HepG2 (cell line): ENCODE results near the gene DYDC2. TPM values are rescaled to one million over a fixed set of nuclear protein-coding genes. Genes with fewer than 3 reads are reported as not detected.

ENCODE experiments used
- FOXP1 ChIP-seq, 2 experiments: fragments of 450-650 bp in 1 of 2; IDR thresholded peaks; 2 replicates each; pipeline ENCODE4 v1.6.1; 2017 to 2018; ENCODE audit warnings: antibody characterized with exemption in 1 of 2
- GATA4 ChIP-seq: sonication (generic); IDR thresholded peaks from 2 replicates; pipeline ENCODE4 v1.6.1; 2016; ENCODE audit warnings: antibody characterized with exemption, low read depth, borderline replicate concordance
- GATAD2A ChIP-seq: IDR thresholded peaks from 2 replicates; pipeline ENCODE4 v1.6.1; 2016
- HDAC2 ChIP-seq: sonication (generic); formaldehyde crosslinking; IDR thresholded peaks from 2 replicates; pipeline ENCODE4 v1.4.0; 2020; ENCODE audit warnings: missing genetic modification reagents
- MAF1 ChIP-seq: sonication (generic); formaldehyde crosslinking; IDR thresholded peaks from 2 replicates; pipeline ENCODE4 v1.5.0; 2020; ENCODE audit warnings: missing genetic modification reagents, borderline replicate concordance
- NCOA2 ChIP-seq: sonication (generic); formaldehyde crosslinking; IDR thresholded peaks from 2 replicates; pipeline ENCODE4 v1.8.0; 2022; ENCODE audit warnings: inconsistent platforms
- NR2F1 ChIP-seq, 2 experiments: fragments of 450-650 bp in 1 of 2; formaldehyde crosslinking in 1 of 2; IDR thresholded peaks; 2 replicates each; pipeline versions ENCODE4 v1.5.0 to v1.6.1; 2016 to 2020; ENCODE audit warnings: mild to moderate bottlenecking in 1 of 2, missing compliant biosample characterization in 1 of 2, missing genetic modification reagents in 1 of 2, moderate library complexity in 1 of 2
- PHF21A ChIP-seq: sonication (generic); formaldehyde crosslinking; IDR thresholded peaks from 2 replicates; pipeline ENCODE4 v1.5.0; 2020; ENCODE audit warnings: mild to moderate bottlenecking, missing genetic modification reagents
- PITX1 ChIP-seq: sonication (generic); formaldehyde crosslinking; IDR thresholded peaks from 2 replicates; pipeline ENCODE4 v1.5.1; 2020; ENCODE audit warnings: mild to moderate bottlenecking, missing genetic modification reagents
- POGZ ChIP-seq: sonication (generic); formaldehyde crosslinking; IDR thresholded peaks from 2 replicates; pipeline ENCODE4 v1.4.0; 2020; ENCODE audit warnings: mild to moderate bottlenecking, missing genetic modification reagents
- SAP130 ChIP-seq: IDR thresholded peaks from 2 replicates; pipeline ENCODE4 v1.6.1; 2016; ENCODE audit warnings: low read depth
- SOX13 ChIP-seq, 3 experiments: fragments of 450-650 bp in 1 of 3; sonication (generic) in 1 of 3; formaldehyde crosslinking in 1 of 3; IDR thresholded peaks in 2 of 3; conservative IDR thresholded peaks in 1 of 3; 2 replicates each; pipeline versions ENCODE4 v1.5.0 to v1.6.1; 2016 to 2020; ENCODE audit warnings: antibody characterized with exemption in 1 of 3, mild to moderate bottlenecking in 1 of 3, missing compliant biosample characterization in 1 of 3, missing genetic modification reagents in 1 of 3, moderate library complexity in 1 of 3
- SRF ChIP-seq: IDR thresholded peaks from 2 replicates; pipeline ENCODE4 v1.6.1; 2011; ENCODE audit warnings: mild to moderate bottlenecking, low read depth, low read length, moderate library complexity
- ZKSCAN8 ChIP-seq: IDR thresholded peaks from 2 replicates; pipeline ENCODE4 v1.6.1; 2016; ENCODE audit warnings: borderline replicate concordance, missing genetic modification reagents, missing compliant biosample characterization
- ZNF263 ChIP-seq: sonication (generic); formaldehyde crosslinking; IDR thresholded peaks from 2 replicates; pipeline ENCODE4 v1.4.0; 2020; ENCODE audit warnings: missing genetic modification reagents
- polyA plus RNA-seq, 8 experiments: library from polyadenylated mRNA; depleted of rRNA in 3 of 8; stranded (reverse) in 7 of 8; unstranded in 1 of 8; fragments of >200 nt; fragmentation: Illumina TruSeq in 4 of 8; extraction: Trizol in 4 of 8; gene quantifications; 2 replicates each; pipeline versions ENCODE4 v1.2.1 to v1.2.3, GENCODE V29; 2011 to 2016; ENCODE audit warnings: low read depth in 4 of 8, missing spikeins in 1 of 8, mixed read lengths in 1 of 8; ENCODE audit not compliant: insufficient read depth in 1 of 8
- total RNA-seq, 5 experiments: library from RNA; depleted of rRNA; stranded (reverse); fragments of >200 nt; fragmentation: Illumina TruSeq; extraction: Trizol; gene quantifications; 2 replicates each; pipeline ENCODE4 v1.2.3, GENCODE V29; 2016; ENCODE audit warnings: low read depth in 1 of 5
- TF ChIP-seq, protein P1 (sequence below): sonication (generic); formaldehyde crosslinking; conservative IDR thresholded peaks from 2 replicates; pipeline ENCODE4 v1.4.0; 2020; ENCODE audit warnings: mild to moderate bottlenecking, missing genetic modification reagents, moderate library complexity
- TF ChIP-seq, protein P2 (sequence below): IDR thresholded peaks from 2 replicates; pipeline ENCODE4 v1.6.1; 2016; ENCODE audit warnings: mild to moderate bottlenecking
- TF ChIP-seq, protein P3 (sequence below): sonication (generic); formaldehyde crosslinking; IDR thresholded peaks from 2 replicates; pipeline ENCODE4 v1.4.0; 2020; ENCODE audit warnings: mild to moderate bottlenecking, missing genetic modification reagents
- TF ChIP-seq, protein P4 (sequence below): sonication (generic); formaldehyde crosslinking; IDR thresholded peaks from 2 replicates; pipeline ENCODE4 v1.4.0; 2020; ENCODE audit warnings: missing genetic modification reagents, borderline replicate concordance
- TF ChIP-seq, protein P5 (sequence below): sonication (generic); formaldehyde crosslinking; IDR thresholded peaks from 2 replicates; pipeline ENCODE4 v1.5.1; 2020; ENCODE audit warnings: missing genetic modification reagents, mild to moderate bottlenecking, borderline replicate concordance

The DYDC2 gene
- total and polyA plus RNA-seq, 2 of the 13 experiments (the other 11 are each of a cell fraction or from before 2014, with no cell fraction given), result 0.98 to 2.3 TPM

DNA sequence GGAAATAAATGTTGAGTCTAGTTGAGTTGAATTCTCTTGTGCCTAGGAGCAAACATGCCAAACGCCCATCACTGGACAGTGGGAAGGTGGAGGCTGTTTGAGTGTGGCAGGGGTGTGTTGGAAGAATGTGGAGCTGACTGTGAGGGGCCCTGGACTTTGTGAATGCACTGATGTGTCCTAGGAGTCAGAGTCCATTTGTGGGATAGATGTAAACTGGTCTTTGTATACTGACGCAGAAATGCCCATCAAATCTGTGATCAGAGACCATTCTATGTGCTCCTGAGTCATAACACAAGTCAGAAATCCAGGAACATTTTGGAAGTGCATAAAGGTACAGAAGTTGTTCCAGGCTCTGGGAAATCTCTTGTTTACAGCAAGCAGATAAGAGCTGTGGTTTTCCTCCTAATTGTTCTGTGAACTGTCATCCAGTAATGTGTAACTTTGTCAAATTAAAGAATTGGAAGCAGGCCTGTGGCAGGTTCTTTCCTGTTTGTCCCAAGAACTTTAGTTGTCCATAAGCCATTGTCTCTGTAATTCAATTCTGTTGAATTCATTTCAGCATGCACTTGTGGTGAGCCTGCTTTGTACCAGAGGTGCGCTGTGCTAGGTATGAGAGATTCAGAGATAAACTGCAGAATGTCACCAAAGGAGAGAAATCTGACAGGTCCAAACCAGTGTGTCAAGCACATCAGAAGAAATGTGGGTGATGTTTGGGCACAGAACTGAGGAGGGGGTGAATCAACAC, 59.3 kb downstream of the DYDC2 start (continued):
- TF ChIP-seq PHF21A (CRISPR knock-in tag), result peak; percentile 66
- no peak for TF ChIP-seq SRF
- TF ChIP-seq SOX13 (IDR thresholded peaks at IDR 0.05), result no peak
- TF ChIP-seq SOX13 (CRISPR knock-in tag; conservative IDR thresholded peaks at IDR 0.05 in 1 of 2, IDR thresholded peaks at IDR 0.05 in 1 of 2), result peak in 1 of 2 experiments; percentile 43; a peak in 1 of 4 replicates
- TF ChIP-seq GATA4, result peak; percentile 35; the same call in 1 of the 2 replicates
- peak; percentile 77 for TF ChIP-seq SAP130 (CRISPR knock-in tag)
- TF ChIP-seq POGZ (CRISPR knock-in tag), result peak; percentile 60
- TF ChIP-seq, protein P1, sequence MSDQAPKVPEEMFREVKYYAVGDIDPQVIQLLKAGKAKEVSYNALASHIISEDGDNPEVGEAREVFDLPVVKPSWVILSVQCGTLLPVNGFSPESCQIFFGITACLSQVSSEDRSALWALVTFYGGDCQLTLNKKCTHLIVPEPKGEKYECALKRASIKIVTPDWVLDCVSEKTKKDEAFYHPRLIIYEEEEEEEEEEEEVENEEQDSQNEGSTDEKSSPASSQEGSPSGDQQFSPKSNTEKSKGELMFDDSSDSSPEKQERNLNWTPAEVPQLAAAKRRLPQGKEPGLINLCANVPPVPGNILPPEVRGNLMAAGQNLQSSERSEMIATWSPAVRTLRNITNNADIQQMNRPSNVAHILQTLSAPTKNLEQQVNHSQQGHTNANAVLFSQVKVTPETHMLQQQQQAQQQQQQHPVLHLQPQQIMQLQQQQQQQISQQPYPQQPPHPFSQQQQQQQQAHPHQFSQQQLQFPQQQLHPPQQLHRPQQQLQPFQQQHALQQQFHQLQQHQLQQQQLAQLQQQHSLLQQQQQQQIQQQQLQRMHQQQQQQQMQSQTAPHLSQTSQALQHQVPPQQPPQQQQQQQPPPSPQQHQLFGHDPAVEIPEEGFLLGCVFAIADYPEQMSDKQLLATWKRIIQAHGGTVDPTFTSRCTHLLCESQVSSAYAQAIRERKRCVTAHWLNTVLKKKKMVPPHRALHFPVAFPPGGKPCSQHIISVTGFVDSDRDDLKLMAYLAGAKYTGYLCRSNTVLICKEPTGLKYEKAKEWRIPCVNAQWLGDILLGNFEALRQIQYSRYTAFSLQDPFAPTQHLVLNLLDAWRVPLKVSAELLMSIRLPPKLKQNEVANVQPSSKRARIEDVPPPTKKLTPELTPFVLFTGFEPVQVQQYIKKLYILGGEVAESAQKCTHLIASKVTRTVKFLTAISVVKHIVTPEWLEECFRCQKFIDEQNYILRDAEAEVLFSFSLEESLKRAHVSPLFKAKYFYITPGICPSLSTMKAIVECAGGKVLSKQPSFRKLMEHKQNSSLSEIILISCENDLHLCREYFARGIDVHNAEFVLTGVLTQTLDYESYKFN, result peak; percentile 91
- TF ChIP-seq MAF1 (CRISPR knock-in tag), result no peak
- 0 out of 2 replicates have a peak, but pooled peaks have one; percentile 54 for TF ChIP-seq ZKSCAN8 (CRISPR knock-in tag)
- 0 out of 4 replicates have a peak, but pooled peaks of 1 of the 2 experiments have one; percentile 24 for TF ChIP-seq NR2F1 (CRISPR knock-in tag; IDR thresholded peaks at IDR 0.05)
- TF ChIP-seq PITX1, result no peak
- TF ChIP-seq, protein P2, sequence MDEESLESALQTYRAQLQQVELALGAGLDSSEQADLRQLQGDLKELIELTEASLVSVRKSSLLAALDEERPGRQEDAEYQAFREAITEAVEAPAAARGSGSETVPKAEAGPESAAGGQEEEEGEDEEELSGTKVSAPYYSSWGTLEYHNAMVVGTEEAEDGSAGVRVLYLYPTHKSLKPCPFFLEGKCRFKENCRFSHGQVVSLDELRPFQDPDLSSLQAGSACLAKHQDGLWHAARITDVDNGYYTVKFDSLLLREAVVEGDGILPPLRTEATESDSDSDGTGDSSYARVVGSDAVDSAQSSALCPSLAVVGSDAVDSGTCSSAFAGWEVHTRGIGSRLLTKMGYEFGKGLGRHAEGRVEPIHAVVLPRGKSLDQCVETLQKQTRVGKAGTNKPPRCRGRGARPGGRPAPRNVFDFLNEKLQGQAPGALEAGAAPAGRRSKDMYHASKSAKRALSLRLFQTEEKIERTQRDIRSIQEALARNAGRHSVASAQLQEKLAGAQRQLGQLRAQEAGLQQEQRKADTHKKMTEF (CRISPR knock-in tag), result peak; percentile 23; the same call in 1 of the 2 replicates
- TF ChIP-seq HDAC2 (CRISPR knock-in tag), result peak; percentile 47; the same call in 1 of the 2 replicates
- TF ChIP-seq GATAD2A, result peak; percentile 56; the same call in 1 of the 2 replicates
- TF ChIP-seq, protein P3, sequence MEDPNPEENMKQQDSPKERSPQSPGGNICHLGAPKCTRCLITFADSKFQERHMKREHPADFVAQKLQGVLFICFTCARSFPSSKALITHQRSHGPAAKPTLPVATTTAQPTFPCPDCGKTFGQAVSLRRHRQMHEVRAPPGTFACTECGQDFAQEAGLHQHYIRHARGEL (CRISPR knock-in tag), result no peak
- TF ChIP-seq, protein P4, sequence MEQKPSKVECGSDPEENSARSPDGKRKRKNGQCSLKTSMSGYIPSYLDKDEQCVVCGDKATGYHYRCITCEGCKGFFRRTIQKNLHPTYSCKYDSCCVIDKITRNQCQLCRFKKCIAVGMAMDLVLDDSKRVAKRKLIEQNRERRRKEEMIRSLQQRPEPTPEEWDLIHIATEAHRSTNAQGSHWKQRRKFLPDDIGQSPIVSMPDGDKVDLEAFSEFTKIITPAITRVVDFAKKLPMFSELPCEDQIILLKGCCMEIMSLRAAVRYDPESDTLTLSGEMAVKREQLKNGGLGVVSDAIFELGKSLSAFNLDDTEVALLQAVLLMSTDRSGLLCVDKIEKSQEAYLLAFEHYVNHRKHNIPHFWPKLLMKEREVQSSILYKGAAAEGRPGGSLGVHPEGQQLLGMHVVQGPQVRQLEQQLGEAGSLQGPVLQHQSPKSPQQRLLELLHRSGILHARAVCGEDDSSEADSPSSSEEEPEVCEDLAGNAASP (CRISPR knock-in tag), result no peak
- no peak for TF ChIP-seq FOXP1 (IDR thresholded peaks at IDR 0.05)
- peak; percentile 75 for TF ChIP-seq FOXP1 (CRISPR knock-in tag; IDR thresholded peaks at IDR 0.05)
- TF ChIP-seq, protein P5, sequence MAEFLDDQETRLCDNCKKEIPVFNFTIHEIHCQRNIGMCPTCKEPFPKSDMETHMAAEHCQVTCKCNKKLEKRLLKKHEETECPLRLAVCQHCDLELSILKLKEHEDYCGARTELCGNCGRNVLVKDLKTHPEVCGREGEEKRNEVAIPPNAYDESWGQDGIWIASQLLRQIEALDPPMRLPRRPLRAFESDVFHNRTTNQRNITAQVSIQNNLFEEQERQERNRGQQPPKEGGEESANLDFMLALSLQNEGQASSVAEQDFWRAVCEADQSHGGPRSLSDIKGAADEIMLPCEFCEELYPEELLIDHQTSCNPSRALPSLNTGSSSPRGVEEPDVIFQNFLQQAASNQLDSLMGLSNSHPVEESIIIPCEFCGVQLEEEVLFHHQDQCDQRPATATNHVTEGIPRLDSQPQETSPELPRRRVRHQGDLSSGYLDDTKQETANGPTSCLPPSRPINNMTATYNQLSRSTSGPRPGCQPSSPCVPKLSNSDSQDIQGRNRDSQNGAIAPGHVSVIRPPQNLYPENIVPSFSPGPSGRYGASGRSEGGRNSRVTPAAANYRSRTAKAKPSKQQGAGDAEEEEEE, result no peak
- TF ChIP-seq NCOA2 (CRISPR knock-in tag), result 0 out of 2 replicates have a peak, but pooled peaks have one; percentile 13
- TF ChIP-seq ZNF263 (CRISPR knock-in tag), result peak; percentile 22; the same call in 1 of the 2 replicates
